Subcutaneous abdominal adipose tissue (tissue), 5 donors: ENCODE data around the gene DCP1B.

Experiments used
- H3K27ac ChIP-seq: one replicate; pipeline ENCODE4 v1.7.0; 2013; ENCODE audit warnings: low read depth, mild to moderate bottlenecking, inconsistent platforms, low read length, moderate library complexity
- H3K27me3 ChIP-seq, 5 donors: one replicate each; pipeline ENCODE4 v1.7.0; 2013; ENCODE audit warnings: low read length in 5 of 5, inconsistent platforms in 1 of 5; ENCODE audit not compliant: control insufficient read depth in 5 of 5, insufficient read depth in 4 of 5
- H3K36me3 ChIP-seq, 5 donors: one replicate each; pipeline ENCODE4 v1.7.0; 2013; ENCODE audit warnings: low read length in 5 of 5; ENCODE audit not compliant: control insufficient read depth in 5 of 5, insufficient read depth in 5 of 5
- H3K4me1 ChIP-seq, 5 donors: one replicate each; pipeline ENCODE4 v1.7.0; 2013; ENCODE audit warnings: low read length in 5 of 5, mild to moderate bottlenecking in 3 of 5, moderate library complexity in 1 of 5; ENCODE audit not compliant: control insufficient read depth in 5 of 5, insufficient read depth in 5 of 5
- H3K4me3 ChIP-seq, 5 donors: one replicate each; pipeline ENCODE4 v1.7.0; 2013; ENCODE audit warnings: low read length in 5 of 5, low read depth in 1 of 5
- H3K9ac ChIP-seq, 5 donors: one replicate each; pipeline ENCODE4 v1.7.0; 2013; ENCODE audit warnings: low read length in 5 of 5, mild to moderate bottlenecking in 4 of 5, moderate library complexity in 3 of 5
- H3K9me3 ChIP-seq, 5 donors: one replicate each; pipeline ENCODE4 v1.7.0; 2013; ENCODE audit warnings: low read length in 5 of 5; ENCODE audit not compliant: control insufficient read depth in 5 of 5
- donor health status: healthy.
- donor health status: healthy.
- donor health status: healthy.
- donor health status: healthy.
- donor health status: healthy.

DCP1B gene

DNA sequence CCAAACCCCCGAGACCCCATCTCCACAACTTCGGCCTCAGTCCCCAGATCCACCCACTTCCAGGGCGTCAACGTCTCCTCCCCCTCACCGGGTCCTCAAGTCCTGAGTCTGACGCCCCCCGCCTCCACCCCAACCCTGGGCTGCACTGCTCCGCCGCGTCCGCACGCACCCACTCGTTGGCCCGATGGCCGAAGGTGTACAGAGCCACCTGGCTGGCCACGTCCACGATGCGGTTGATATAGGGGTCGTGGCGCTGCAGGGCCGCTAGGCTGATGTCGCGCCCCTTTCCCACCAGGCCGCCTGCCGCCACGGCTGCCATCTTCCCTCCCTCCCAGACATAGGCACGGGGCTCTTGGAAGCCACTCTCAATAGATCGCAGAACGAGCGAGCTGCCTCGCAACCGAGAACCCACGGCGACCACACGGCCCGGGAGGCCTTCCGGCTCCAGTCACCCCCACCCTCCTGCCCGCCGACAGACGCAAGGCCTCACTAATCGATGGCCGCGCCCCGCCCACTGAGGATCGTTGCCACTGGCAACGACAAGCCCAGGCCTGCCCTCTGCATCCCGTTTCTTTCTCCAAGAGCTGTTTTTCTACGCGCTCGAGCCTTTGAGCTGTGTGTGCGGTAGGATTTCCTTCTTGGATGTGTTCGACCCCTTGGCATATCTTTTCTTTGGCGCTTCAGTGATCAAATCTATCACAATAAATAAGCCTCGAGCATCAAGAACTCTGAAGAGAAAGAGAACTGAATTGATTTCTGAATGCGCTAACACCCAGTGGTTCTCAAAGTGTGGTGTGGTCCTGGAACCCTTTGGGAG is at the start of gene DCP1B:
TSS of gene DCP1B (minus strand) at position 345 of the 817 bp plus-strand sequence. CDS start at position 319, 26 bp downstream.
- H3K36me3 ChIP-seq = peaks cover 0 to 4% (median 0%) of the 10 kb centered on the region in 5 donors
- peaks cover 0 to 28% (median 21%) of the 10 kb centered on the region in 5 donors for H3K4me1 ChIP-seq
- no peaks in the 10 kb centered on the region for H3K27me3 ChIP-seq
- H3K27ac ChIP-seq = peak within 1 kb of the TSS; percentile 88
- H3K4me3 ChIP-seq = peak within 1 kb of the TSS; percentile 93 to 100 (median 99)
- no peaks in the 10 kb centered on the region for H3K9me3 ChIP-seq
- H3K9ac ChIP-seq = peak within 1 kb of the TSS; percentile 89 to 96 (median 95)

DNA sequence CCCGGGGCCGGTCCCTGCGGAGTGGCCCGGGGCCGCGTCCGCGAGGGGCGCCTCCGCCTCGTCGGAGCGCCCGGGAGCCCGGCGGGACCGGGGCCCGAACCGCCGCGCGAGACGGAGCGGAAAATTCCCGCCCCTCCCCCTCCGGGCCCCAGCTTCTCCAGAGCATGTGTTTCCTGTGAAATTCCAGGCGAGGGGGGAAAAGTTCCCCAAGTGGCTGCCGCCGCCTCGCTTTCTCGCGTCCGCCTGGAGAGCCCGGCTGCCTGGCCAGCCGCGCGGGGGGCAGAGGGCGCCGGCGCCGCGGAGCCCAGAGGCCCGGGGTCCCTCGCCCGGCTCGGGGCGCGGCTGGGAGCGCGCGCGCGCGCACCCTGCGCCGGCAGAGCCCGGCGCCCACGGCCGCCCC is 49.4 kb upstream of the DCP1B start:
- Histone ChIP-seq H3K27me3 (peaks cover 23 to 43% (median 30%) of the 10 kb centered on the region in 5 donors), H3K4me1 (peaks cover 0 to 17% (median 11%) of the 10 kb centered on the region in 5 donors), H3K36me3 (no peaks in the 10 kb centered on the region), H3K9ac (no peak overlapping the region), H3K4me3 (peak overlapping the region in 3 of 5 donors; percentile 62 to 69 (median 68)), H3K9me3 (no peaks in the 10 kb centered on the region), H3K27ac (no peak overlapping the region)

DNA sequence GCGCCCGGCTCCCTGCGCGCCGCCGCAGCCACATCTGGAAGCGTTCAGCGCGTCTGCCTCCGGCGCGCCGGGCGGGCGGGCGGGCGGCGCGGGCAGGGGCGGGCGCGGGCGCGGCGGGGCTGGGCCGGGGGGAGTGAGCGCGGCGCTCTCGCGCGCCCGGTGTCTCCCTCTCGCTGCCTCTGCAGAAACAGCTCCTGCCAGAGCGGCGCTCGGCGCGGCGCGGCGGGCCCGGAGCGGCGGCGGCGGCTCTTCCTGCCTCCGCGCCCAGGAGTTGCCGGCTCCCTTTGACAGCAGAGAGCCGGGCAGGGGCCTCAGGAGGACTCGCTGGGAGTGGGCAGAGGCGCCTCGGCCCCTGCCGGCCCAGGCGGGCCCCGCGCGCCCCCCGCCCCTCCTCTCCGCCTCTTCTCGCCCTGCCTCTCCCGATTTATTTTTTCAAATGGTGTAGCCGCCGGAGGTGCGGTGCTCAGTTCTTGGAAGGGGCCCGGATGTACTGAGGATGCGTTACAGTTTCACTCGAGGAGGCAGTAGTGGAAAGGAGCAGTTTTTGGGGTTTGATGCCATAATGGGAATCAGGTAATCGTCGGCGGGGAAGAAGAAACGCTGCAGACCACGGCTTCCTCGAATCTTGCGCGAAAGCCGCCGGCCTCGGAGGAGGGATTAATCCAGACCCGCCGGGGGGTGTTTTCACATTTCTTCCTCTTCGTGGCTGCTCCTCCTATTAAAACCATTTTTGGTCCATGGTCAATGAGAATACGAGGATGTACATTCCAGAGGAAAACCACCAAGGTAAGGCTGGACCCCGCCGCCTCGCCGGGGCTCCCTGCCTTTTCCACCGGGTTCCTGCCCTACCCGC is 48.8 kb upstream of the DCP1B start, which contains the start of gene CACNA1C:
TSS of gene CACNA1C (plus strand) at position 162 of the 853 bp plus-strand sequence. CDS start at position 738, 576 bp downstream.
- Histone ChIP-seq H3K4me3 (peak within 1 kb of the TSS; percentile 49 to 69 (median 62)), H3K9ac (peak within 1 kb of the TSS in 1 of 5 donors; percentile 49)

DNA sequence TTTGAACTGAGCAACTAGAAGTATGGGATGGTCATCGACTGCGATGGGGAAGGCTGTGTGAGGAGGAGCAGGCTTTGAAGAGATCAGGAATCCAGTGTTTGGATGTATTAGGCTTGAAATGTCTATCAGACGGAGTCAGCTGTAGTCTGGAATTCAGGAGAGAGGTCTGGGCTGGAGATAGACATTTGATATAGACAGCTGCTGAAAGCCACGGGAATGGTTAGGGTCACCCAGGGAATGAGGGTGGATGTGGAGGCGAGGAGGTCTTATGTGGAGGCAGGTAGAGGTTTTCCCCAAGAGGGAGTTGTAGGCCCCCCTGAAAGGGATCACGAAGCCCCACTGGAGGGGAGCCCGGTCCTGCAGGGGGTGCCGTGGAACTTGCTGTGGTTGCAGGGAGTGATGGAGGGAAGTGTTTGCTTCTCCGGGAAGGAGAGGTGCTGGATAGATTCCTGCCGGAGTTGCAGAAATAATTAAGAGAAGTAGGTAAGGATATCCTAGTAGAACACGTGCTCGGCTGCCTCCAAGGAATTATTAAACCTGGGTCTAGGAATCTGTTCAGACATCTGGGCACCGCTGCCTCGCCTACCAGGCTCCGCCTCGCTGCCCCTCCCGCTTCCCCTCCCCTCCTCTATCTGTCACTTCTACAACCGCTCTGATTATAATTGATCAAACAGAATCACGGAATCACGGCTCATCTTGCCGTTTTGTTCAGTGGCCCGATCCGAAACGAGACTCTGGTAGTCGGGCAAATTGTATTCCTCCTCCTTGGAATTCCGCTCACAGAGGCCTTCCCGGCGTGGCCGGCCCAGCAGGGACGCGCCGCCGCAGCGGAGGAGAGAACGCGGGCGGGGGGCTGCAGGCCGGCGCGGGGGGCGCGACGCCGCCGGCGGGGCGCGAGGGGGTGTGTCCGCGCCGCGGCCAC is 47.7 kb upstream of the DCP1B start:
- Histone ChIP-seq H3K9ac (no peak overlapping the region), H3K9me3 (no peaks in the 10 kb centered on the region), H3K4me1 (peaks cover 0 to 17% (median 11%) of the 10 kb centered on the region in 5 donors), H3K4me3 (peak overlapping the region; percentile 32 to 62 (median 56)), H3K36me3 (no peaks in the 10 kb centered on the region), H3K27ac (no peak overlapping the region), H3K27me3 (peaks cover 23 to 51% (median 32%) of the 10 kb centered on the region in 5 donors)

More for the DNA sequence above, 48.8 kb upstream of the DCP1B start, which contains the start of gene CACNA1C:
- peaks cover 0 to 17% (median 11%) of the 10 kb centered on the region in 5 donors for H3K4me1 ChIP-seq
- H3K27ac ChIP-seq = no peak within 1 kb of the TSS
- peaks cover 23 to 50% (median 32%) of the 10 kb centered on the region in 5 donors for H3K27me3 ChIP-seq
- H3K36me3 ChIP-seq = no peaks in the 10 kb centered on the region
- H3K9me3 ChIP-seq = no peaks in the 10 kb centered on the region

DNA sequence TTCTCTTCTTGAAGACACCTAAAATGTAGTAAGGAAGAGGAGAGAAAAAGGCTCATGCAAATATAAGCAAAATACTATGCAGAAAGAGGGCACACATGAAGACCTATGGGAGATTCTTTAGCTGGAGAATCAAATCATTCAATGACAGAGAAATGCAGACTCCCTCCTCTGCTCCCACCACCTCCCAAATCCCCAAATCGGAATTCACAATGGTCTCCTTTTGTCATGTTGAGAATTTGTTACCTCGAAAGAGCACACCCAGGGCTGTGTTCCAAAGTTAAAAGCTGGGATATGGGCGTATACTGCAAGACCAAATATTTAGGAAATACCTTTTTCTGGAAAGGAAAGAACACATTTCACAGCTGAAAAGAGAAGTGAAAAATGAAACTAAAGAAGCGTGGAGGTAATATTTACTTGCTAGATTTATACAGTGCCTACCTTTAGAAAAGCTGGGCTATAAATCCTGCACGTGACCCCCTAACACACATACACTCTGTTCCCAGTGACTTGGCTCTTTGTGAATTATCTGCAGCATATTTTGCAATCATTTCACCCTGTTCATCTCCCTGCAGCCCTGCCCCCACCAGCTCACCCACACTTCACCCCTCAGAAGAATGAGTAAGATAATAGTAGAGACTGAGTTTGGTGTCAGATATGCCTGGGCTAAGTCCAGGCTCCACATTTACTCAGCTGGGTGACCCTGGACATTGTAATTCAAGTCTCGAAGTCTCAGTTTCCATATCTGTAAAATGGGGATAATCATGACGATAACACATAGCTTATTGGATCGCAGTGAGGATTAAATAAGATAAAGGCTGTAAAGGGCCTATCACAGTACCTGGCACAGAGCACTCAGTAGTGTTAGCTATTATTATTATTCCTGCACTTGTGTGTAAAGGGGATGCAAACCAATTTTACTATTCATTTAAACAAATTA is 45.6 kb upstream of the DCP1B start:
- H3K36me3 ChIP-seq = no peaks in the 10 kb centered on the region
- no peak overlapping the region for H3K9ac ChIP-seq
- H3K4me1 ChIP-seq = peaks cover 0 to 17% (median 11%) of the 10 kb centered on the region in 5 donors
- H3K27me3 ChIP-seq = peaks cover 21 to 38% (median 26%) of the 10 kb centered on the region in 5 donors
- H3K9me3 ChIP-seq = peaks cover 0 to 2% (median 0%) of the 10 kb centered on the region in 5 donors
- H3K4me3 ChIP-seq = no peak overlapping the region
- no peak overlapping the region for H3K27ac ChIP-seq

DNA sequence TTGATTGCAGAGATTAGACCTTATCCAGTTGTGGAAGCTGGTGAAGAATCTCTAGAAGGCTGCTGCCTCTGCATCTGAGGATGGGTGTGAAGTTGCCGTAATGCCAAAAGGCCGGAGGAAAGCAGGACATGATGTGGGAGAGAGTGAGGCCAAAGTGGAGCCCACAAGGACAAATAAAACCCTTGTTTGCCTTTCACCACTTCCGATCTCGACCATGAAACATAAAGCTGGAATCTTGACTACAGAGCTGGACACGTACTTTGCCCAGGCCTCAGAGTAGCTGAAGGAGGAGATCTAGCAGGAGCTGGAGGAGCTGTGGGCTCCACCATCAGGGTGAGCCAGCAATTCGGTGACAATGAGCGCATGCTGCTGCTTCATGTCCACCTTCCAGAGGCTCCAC is 43.5 kb upstream of the DCP1B start:
- Histone ChIP-seq H3K27me3 (peaks cover 11 to 24% (median 18%) of the 10 kb centered on the region in 5 donors), H3K36me3 (no peaks in the 10 kb centered on the region), H3K4me3 (no peak overlapping the region), H3K9ac (no peak overlapping the region), H3K27ac (no peak overlapping the region), H3K4me1 (peaks cover 0 to 6% (median 5%) of the 10 kb centered on the region in 5 donors), H3K9me3 (peaks cover 0 to 2% (median 0%) of the 10 kb centered on the region in 5 donors)

DNA sequence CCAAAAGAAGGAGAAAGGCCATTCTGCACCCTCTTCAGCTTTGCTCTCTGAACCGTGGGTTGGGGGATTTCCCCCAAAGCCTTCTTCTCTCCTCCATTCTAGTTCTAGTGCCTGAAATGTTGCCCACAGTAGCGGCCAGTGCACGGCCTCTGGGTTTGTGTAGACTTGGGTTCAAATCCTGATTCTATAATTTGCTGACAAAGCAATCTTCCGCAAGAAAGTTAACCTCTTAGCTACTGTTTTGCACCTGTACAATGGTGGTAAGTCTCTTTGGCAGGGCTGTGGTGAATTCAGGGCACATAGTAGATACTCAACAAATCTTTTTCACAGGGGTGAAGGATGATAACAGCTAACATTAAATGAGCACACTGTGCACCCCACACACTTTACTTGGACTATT is 42.7 kb upstream of the DCP1B start:
- Histone ChIP-seq H3K4me1 (peaks cover 0 to 3% (median 2%) of the 10 kb centered on the region in 5 donors), H3K27me3 (peaks cover 9 to 20% (median 15%) of the 10 kb centered on the region in 5 donors), H3K9ac (no peak overlapping the region), H3K27ac (no peak overlapping the region), H3K9me3 (peaks cover 0 to 2% (median 0%) of the 10 kb centered on the region in 5 donors), H3K36me3 (no peaks in the 10 kb centered on the region), H3K4me3 (no peak overlapping the region)

DNA sequence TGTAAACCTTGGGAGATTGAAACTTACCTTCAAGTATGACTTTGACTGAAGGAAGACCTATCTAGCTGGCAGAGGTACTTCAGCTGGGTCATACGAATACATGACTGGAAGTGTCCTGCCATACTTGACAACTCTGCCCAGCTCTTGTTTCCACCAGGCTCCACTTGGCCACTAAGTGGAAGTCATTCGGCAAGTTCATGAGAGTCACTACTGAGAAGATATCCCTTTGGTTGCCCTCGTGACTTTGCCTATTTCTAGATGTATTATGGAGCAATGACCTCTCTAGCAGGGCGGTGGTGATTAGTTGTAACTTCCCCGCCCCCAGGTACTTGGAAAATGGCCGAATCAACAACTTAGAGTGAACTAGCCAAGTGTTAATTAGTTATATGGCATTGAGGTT is 39.9 kb upstream of the DCP1B start:
- Histone ChIP-seq H3K9me3 (peaks cover 0 to 2% (median 0%) of the 10 kb centered on the region in 5 donors), H3K36me3 (no peaks in the 10 kb centered on the region), H3K9ac (no peak overlapping the region), H3K27me3 (peaks cover 0 to 11% (median 2%) of the 10 kb centered on the region in 5 donors), H3K27ac (no peak overlapping the region), H3K4me3 (no peak overlapping the region), H3K4me1 (no peaks in the 10 kb centered on the region)
